NCI-H1930 (cell line): ENCODE data around the gene NR3C1.

Experiments used
- DNase-seq, 2 experiments: peaks; one replicate each; lab custom pipeline; 2025; lab: John Stamatoyannopoulos, UW

NR3C1 gene

DNA sequence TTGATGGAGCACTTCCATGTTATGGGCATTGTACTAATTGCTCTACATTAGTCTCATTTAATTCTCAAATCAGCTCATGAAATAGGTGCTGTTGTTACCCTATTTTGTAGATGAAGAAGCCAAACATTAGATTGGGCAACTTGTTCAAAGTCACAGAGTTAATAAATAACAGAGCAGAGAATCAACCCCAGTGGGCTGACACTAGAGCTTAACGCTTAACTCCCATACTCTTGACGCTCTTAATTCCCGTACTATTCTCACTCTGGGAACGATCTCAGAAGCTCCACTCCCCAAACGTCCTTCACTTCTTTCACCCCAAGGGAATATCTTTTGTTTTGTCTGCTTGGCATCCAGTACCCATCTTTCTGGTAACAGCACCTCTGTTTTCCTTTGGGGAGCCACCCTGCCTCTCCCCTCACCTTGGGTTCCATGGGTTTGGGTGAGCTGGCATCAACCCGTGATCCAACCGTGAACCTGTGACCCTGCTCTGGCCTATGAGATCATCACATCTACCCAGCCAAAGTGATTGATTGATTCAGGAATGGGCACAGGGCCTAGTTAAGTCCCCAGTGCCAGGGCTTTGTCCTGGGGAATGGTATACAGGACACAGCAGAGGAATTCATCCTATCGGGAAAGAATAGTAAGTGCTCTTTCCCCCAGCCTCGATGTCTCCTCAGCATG lies 169.2 kb downstream of the NR3C1 start:
- DNase-seq, result no peak

DNA sequence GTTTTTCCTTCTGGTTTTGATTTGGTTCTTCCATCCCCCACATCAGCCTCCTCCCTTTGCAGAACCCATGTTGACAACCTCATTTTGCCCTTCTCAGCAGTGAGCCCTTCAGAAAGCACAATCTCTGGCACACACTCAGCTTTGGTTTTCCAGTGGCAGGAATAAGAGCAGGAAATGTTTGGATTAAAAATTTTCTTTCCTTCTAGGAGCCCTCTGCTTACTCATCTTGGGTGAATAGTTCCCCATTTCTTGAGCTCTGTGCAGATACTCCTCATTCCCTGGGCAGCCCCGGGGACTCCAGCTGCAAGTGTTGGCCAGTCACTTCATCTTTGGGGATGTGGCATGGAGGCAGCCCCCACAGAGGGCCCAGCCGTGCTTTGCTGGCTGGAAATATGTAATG lies 170.5 kb downstream of the NR3C1 start:
- DNase-seq, result no peak

- DNase-seq, result no peak
Measured at GRCh38 chr5:143231973-143232812, 171.3 kb downstream of the NR3C1 start.

DNA sequence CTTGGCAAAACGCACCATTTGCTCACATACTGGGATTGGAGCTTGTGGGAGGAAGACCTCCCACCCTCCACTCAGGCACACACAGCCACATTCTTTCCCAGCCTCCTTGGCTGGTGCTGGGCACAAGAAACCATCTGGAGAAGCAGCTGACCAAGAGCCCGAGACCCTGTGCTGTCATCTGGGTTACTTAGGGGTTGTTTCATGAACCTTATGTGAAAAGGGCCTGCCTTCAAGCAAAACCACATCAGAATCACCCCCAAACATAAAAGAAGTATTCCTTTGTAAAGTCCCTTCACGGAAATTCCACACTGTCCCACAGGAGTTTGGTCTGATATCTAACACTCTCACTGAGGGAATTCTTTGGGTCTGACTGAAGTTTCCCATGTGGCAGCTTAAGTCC lies 172.1 kb downstream of the NR3C1 start:
- DNase-seq, result no peak

DNA sequence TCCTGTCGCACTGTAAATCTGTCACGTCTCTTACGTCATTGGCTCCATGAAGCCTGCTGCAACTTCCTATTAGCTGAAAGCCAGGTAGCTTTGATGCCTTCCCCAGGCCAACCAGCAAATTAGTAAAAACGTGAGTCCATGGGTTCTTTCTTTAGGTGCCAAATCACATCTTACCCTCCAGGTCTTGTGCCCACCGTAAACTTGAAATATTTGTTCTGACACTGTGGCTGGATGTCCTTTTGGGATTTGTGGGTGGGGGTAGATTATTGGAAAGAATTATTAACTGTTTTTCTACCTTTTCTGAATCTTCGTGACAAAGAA lies 172.8 kb downstream of the NR3C1 start:
- no peak for DNase-seq

GRCh38 chr5:143229896-143230675 lies 173.4 kb downstream of the NR3C1 start:
- DNase-seq, result no peak

DNA sequence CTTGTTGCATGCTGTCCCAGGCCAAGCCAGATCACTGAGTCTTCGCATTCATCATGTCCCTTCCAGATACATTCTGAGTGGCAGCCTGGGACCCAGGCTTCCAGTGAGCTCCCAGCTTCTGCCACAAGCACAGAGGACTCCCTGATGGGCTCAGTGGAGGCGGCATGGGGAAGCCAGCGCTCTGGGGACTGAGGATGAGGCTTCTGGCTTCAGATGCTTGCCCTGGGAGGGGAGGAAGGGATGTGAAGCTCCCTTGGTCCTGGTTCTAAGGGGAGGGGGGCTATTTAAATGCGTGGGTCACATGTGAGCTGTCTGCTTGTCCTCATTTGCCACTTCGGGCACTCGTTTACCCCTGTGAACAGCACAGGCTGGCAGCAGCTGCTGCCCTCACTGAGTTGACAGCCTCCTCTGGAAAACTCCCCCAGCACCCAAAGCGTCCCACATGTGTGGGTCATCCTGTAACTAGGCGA lies 174.0 kb downstream of the NR3C1 start:
- no peak for DNase-seq

DNA sequence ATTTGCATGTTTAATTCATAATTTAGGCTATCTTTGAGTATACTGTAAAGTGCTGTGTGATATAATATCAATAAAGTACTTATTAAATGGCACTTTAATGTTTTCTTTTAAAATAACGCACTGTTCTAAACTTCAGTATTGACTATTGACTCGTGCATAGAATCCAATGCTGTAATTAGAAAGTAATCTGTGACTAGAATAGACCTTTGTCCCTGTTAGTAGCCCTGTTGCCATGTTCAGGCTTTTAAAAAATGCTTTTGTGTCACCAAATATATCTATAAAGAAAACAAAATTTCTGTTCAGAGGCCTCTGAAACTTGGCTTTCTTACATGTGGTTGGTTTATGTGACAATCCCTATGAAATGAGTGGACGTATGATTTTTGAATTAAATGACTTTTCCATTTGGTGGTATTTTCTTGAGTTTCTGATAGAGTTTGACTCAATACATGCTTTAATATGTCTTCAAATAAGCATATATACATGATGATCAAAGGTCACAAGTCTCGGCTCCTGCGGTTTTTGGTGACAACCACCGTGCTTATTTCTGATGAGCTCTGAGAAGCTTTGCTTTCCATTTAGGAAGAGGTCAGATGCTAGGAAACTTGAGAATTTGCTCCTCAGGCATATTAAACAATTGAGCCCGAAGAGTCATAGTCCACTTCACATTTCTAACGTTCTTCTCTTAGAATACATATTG lies 174.7 kb downstream of the NR3C1 start:
- no peak for DNase-seq
